ENCODE results near the gene SLC6A16. TPM values are rescaled to one million over a fixed set of nuclear protein-coding genes. Genes with fewer than 3 reads are reported as not detected.

The SLC6A16 gene
- total and polyA plus RNA-seq, 7 donors, result under 0.01 to 3.6 (median 1.2) TPM; not detected in 1

- H3K27me3 ChIP-seq, result no peaks in the 10 kb centered on the region
- H3K9me3 ChIP-seq, result no peaks in the 10 kb centered on the region
- H3K36me3 ChIP-seq, result peaks cover 0 to 90% (median 39%) of the 10 kb centered on the region in 4 donors
- 43 to 74% methylated on average over 12 of the region's 12 CpGs for WGBS, 2 donors
- peak overlapping the region; percentile 17 to 51 (median 40) for H3K27ac ChIP-seq
- H3K4me1 ChIP-seq, result peaks cover 0 to 24% (median 14%) of the 10 kb centered on the region in 4 donors
- TF ChIP-seq EP300 (IDR thresholded peaks at IDR 0.05) (no peak), POLR2A (IDR thresholded peaks at IDR 0.05) (no peak), POLR2AphosphoS5 (IDR thresholded peaks at IDR 0.05) (no peak), CTCF (IDR thresholded peaks at IDR 0.05) (no peak)
- intact Hi-C loops (cut with DNase I), result no loop called here
- peak; percentile 81 for DNase-seq
- no peak overlapping the region for H3K4me3 ChIP-seq
Observed at GRCh38 chr19:49355909-49356353, 30.9 kb upstream of the SLC6A16 start.

- no peaks in the 10 kb centered on the region for H3K27me3 ChIP-seq
- WGBS, 2 donors, result 93 to 96% methylated on average over 2 of the region's 2 CpGs
- no peak overlapping the region for H3K27ac ChIP-seq
- DNase-seq, result no peak
- intact Hi-C loops (cut with DNase I), result no loop called here
- H3K4me3 ChIP-seq, result no peak overlapping the region
- no peak for TF ChIP-seq POLR2A (IDR thresholded peaks at IDR 0.05)
- TF ChIP-seq CTCF (IDR thresholded peaks at IDR 0.05), result no peak
- no peak for TF ChIP-seq POLR2AphosphoS5 (IDR thresholded peaks at IDR 0.05)
- no peak for TF ChIP-seq EP300 (IDR thresholded peaks at IDR 0.05)
- H3K9me3 ChIP-seq, result no peaks in the 10 kb centered on the region
- H3K4me1 ChIP-seq, result no peaks in the 10 kb centered on the region
- peaks cover 26 to 100% (median 61%) of the 10 kb centered on the region in 4 donors for H3K36me3 ChIP-seq
Observed at GRCh38 chr19:49349567-49349966, 24.6 kb upstream of the SLC6A16 start.

GRCh38 chr19:49348305-49349189 lies 23.6 kb upstream of the SLC6A16 start:
- DNase-seq, result no peak
- Histone ChIP-seq H3K27me3 (no peaks in the 10 kb centered on the region), H3K9me3 (no peaks in the 10 kb centered on the region), H3K4me3 (no peak overlapping the region), H3K4me1 (no peaks in the 10 kb centered on the region), H3K27ac (no peak overlapping the region), H3K36me3 (peaks cover 31 to 100% (median 64%) of the 10 kb centered on the region in 4 donors)
- 88 to 93% methylated on average over 12 of the region's 12 CpGs for WGBS, 2 donors
- intact Hi-C loops (cut with DNase I), result no loop called here
- no peak for TF ChIP-seq POLR2AphosphoS5 (IDR thresholded peaks at IDR 0.05)
- TF ChIP-seq CTCF (IDR thresholded peaks at IDR 0.05), result no peak
- TF ChIP-seq EP300 (IDR thresholded peaks at IDR 0.05), result no peak
- TF ChIP-seq POLR2A (IDR thresholded peaks at IDR 0.05), result no peak

- WGBS, 2 donors, result 67 to 76% methylated on average over 3 of the region's 3 CpGs
- TF ChIP-seq CTCF (IDR thresholded peaks at IDR 0.05), result no peak
- TF ChIP-seq POLR2A (IDR thresholded peaks at IDR 0.05), result no peak
- TF ChIP-seq POLR2AphosphoS5 (IDR thresholded peaks at IDR 0.05), result no peak
- TF ChIP-seq EP300 (IDR thresholded peaks at IDR 0.05), result no peak
- Histone ChIP-seq H3K4me3 (no peak overlapping the region), H3K9me3 (no peaks in the 10 kb centered on the region), H3K27ac (no peak overlapping the region), H3K36me3 (peaks cover 37 to 100% (median 69%) of the 10 kb centered on the region in 4 donors), H3K27me3 (no peaks in the 10 kb centered on the region), H3K4me1 (no peaks in the 10 kb centered on the region)
- DNase-seq, result no peak
- intact Hi-C loops (cut with DNase I), result no loop called here
Observed at GRCh38 chr19:49347835-49348234, 22.8 kb upstream of the SLC6A16 start.

All from sigmoid colon (tissue), 7 donors.